ENCODE measurements around the gene UPK1A.
A peak's percentile ranks its signal among the peaks of the same experiment; 100 is the strongest.
"Not testable (repeated sequence)": the region's sequence is repeated elsewhere in the genome, so short reads cannot be mapped to it uniquely, and the experiment has no call there.

Gene UPK1A

DNA sequence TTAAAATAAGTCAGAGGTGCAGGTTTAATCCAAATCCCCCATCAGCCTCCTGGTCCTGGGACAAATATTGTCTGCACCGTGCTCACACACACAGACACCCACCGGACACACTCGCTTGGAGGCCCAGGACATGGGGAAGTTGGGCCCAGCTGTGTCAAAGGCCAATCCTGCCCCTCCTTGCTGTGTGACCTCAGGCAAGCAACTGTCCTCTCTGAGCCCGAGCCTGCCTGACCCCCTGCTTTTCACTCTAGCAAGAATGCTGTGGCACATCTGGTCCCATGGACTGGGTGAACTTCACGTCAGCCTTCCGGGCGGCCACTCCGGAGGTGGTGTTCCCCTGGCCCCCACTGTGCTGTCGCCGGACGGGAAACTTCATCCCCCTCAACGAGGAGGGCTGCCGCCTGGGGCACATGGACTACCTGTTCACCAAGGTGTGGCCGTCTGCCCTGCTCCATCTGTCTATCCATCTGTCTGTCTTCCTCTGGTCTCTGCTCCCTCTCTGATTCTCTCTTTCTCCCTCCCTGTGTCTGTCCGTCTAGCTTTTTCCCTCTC, 9.3 kb downstream of the UPK1A start:
- DNase-seq (ENCODE audit: insufficient read length, low spot score): no peak
- FAIRE-seq: no peak
- TF ChIP-seq, protein P1, sequence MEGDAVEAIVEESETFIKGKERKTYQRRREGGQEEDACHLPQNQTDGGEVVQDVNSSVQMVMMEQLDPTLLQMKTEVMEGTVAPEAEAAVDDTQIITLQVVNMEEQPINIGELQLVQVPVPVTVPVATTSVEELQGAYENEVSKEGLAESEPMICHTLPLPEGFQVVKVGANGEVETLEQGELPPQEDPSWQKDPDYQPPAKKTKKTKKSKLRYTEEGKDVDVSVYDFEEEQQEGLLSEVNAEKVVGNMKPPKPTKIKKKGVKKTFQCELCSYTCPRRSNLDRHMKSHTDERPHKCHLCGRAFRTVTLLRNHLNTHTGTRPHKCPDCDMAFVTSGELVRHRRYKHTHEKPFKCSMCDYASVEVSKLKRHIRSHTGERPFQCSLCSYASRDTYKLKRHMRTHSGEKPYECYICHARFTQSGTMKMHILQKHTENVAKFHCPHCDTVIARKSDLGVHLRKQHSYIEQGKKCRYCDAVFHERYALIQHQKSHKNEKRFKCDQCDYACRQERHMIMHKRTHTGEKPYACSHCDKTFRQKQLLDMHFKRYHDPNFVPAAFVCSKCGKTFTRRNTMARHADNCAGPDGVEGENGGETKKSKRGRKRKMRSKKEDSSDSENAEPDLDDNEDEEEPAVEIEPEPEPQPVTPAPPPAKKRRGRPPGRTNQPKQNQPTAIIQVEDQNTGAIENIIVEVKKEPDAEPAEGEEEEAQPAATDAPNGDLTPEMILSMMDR (IDR thresholded peaks at IDR 0.05; ENCODE audit: insufficient read depth, missing control alignments): no peak

DNA sequence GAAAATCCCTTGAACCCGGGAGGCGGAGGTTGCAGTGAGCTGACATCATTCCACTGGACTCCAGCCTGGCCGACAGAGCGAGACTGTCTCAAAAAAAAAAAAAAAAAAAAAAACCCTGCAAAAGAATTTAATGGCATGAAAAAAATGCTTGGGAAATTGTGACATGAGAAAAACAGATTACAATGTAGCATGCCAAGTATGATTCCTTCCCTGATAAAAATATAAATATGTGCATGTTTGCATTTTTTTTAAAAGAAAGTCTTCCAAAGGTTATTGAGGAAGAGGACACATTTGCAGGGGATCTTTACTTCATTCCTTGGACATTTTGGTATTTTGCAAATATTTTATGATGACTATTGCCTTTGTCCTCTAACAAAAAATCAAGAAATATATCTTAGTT, 23.5 kb downstream of the UPK1A start:
- TF ChIP-seq, protein P1 (IDR thresholded peaks at IDR 0.05; ENCODE audit: insufficient read depth, missing control alignments): no peak
- FAIRE-seq (no peak), DNase-seq (ENCODE audit: insufficient read length, low spot score) (no peak)

DNA sequence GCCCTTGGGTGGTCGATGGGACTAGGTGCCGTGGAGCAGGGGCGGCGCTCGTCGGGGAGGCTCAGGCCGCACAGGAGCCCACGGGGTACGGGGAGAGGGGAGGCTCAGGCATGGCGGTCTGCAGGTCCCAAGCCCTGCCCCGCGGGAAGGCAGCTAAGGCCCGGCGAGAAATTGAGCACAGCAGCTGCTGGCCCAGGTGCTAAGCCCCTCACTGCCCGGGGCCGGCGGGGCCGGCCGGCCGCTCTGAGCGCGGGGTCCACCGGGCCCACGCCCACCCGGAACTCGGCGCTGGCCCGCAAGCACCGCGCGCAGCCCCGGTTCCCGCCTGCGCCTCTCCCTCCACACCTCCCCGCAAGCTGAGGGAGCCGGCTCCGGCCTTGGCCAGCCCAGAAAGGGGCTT, 24.8 kb downstream of the UPK1A start:
- not testable (repeated sequence) for FAIRE-seq; DNase-seq (ENCODE audit: insufficient read length, low spot score)

DNA sequence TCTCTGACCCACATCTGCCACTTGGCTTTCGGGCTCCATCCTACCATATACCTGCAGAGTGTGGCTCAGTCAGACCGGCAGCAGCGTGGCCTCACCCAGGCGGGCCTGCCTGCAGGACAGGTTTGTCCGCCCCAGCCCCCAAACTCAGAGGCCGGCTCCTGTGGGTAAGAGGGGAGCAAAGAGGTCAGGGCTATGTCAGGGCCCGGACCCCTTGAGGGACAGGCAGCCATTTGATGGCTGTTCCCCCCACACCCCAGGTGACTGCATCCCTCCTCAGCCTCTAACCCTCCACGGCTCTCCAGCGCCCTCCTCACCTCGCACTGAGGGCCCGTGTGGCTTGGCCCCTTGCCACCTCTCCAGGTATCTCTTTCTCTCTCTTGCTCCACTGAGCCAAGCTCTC, 25.7 kb downstream of the UPK1A start:
- no peak for FAIRE-seq
- DNase-seq (ENCODE audit: insufficient read length, low spot score): no peak
- TF ChIP-seq, protein P1 (IDR thresholded peaks at IDR 0.05; ENCODE audit: insufficient read depth, missing control alignments): no peak

DNA sequence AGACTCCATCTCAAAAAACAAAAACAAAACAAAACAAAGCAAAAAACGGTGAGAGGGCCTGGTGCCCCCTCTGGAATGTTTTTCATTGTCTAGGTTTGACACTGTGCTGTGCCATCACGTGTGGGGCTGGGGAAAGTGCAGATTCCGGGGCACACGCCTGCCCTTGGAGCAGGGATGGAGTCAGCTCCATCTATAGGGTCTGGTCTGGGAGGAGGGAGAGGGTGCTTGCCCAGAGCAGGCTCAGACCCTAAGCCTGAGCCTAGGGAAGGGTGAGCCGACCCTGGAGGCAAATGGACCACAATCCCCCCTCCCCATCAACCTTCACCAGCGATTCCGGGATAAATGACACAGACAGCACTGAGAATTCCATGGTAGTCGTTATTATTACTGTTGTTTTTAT, 27.1 kb downstream of the UPK1A start:
- DNase-seq (ENCODE audit: insufficient read length, low spot score) (no peak), FAIRE-seq (no peak)
- TF ChIP-seq, protein P1 (IDR thresholded peaks at IDR 0.05; ENCODE audit: insufficient read depth, missing control alignments): no peak

DNA sequence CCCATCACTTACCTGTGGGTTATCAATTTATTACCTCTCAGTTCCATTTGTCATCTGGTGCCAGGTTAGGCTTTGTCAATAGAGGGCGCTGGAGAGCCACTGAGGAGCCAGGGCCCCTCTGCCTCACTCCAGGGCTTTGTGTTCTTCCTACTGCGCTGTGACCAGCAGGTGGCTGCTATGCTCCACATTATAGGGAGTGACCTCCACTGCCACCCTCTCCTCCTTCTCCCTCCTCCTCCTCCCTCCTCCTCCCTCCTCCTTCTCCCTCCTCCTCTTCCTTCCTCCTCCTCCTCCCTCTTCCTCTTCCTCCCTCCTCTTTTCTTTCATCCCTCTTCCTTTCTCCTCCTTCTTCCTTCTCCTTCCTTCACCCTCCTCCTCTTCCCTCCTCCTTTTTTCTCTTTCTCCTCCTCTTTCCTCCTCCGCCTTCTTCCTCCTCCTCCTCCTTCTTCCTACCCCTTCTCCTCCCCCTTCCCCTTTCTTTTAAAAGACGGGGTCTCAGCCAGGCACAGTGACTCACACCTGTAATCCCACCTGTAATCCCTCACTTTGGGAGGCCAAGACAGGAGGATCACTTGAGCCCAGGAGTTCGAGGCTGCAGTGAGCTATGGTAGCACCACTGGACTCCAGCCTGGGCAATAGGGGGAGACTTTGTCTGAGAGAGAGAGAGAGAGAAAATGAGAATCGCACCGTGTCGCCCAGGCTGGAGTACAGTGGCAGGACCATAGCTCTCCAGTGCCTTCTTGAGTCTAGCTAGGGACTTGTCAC, 27.7 kb downstream of the UPK1A start:
- TF ChIP-seq, protein P1 (IDR thresholded peaks at IDR 0.05; ENCODE audit: insufficient read depth, missing control alignments): peak; percentile 99
- FAIRE-seq: no peak

DNA sequence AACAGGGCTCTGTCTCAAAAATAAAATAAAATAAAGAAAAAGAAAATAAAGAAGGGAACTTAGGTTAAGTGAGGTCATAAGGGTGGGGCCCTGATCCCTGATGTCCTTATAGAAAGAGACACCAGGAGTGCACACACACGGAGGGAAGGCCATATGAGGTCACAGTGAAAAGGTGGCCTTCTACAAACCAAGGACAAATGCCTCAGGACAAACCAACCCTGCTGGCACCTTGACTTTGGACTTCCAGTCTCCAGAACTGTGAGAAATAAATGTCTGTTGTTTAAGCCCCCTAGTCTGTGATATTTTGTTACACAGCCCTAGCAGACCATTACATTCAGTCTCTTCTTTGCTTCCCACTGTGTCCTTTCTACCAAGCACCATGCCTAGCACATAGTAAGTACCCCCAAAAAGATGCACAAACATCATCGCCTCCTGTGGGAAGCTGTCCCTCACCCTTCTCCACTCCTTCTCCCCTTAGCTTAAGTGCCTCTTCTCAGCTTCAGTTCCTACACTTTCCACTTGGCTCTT, 29.6 kb downstream of the UPK1A start:
- no peak for FAIRE-seq
- TF ChIP-seq, protein P1 (IDR thresholded peaks at IDR 0.05; ENCODE audit: insufficient read depth, missing control alignments): no peak
- no peak for DNase-seq (ENCODE audit: insufficient read length, low spot score)

More for the DNA sequence above, 27.7 kb downstream of the UPK1A start:
- DNase-seq (ENCODE audit: insufficient read length, low spot score): peak; percentile 66

All from D721Med (cell line).